NOMO-1 treated with dmso at 0.1 percent for 144 hours (cell line): Measurements from ENCODE around the gene GSTM1.
A peak's percentile ranks its signal among the peaks of the same experiment; 100 is the strongest.

Source experiments
- DNase-seq: peaks from one replicate; lab custom pipeline; 2025; ENCODE audit not compliant: unreplicated experiment; lab: John Stamatoyannopoulos, UW

The GSTM1 gene

DNA sequence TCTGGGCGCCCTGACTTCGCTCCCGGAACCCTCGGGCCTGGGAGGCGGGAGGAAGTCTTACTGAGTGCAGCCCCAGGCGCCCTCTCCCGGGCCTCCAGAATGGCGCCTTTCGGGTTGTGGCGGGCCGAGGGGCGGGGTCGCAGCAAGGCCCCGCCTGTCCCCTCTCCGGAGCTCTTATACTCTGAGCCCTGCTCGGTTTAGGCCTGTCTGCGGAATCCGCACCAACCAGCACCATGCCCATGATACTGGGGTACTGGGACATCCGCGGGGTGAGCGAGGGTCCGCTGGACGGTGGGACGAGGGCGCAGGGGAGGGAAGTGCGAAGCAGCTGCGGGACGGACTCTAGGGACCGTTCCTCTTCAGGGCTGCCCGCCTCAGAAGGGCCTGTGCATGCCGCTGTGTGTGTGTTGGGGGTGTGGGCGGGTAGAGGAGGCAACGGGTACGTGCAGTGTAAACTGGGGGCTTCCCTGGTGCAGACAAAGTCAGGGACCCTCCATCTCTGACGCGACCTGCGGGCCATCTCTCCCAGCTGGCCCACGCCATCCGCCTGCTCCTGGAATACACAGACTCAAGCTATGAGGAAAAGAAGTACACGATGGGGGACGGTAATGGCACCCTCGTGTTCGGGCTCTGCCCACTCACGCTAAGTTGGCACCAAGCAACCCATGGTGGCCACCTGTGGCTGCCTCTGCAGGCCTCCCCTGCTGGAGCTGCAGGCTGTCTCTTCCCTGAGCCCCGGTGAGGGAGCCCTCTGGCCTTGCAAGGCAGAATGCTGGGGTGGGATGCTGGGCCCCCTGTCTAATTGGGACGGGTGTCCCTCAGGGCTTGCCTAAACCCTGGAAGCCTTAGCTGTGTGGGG, at the start of gene GSTM1:
GSTM1 (plus strand) TSS at position 177 of the 859 bp plus-strand sequence; CDS start at position 234, 57 bp downstream.
- no peak for DNase-seq

DNA sequence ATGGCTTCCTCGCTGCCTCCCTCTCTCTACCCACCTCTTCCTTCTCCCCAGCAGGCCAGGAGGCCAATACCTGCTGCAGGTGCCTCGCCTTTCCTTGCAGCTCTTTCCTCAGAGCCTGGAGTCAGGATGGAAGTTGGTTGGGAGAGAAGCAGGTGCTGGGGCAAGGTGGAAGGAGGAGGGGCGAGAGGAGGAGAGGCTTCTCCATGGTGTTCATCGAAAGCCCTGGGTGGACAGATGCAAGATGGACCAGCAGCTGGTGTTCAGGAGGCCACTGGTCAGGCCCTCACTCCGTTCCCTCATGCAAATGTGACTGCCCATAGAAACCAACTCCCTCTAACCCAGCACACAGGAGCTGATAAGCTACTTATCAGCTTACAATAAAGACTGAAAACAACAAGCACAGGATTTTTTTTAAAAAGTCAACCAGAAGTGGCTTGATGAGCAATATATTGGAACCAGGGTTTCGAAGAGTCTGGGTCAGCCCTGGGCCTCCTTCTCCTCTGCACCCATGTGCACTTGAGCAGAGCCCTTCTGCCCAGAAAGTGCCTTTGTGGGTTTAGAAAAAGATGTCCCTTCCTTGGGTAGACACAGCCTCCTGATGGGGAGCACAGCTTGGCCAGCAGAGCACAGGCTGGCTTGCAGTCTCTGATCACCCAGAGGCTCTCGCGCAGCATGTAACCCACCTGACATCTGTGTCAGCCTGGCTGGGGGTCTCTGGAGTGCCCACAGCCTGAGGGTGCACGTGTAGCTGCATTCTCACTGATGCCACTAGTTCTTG, 48.4 kb upstream of the GSTM1 start:
- no peak for DNase-seq

- no peak for DNase-seq
Observed at GRCh38 chr1:109639841-109640184, 47.8 kb upstream of the GSTM1 start.

DNA sequence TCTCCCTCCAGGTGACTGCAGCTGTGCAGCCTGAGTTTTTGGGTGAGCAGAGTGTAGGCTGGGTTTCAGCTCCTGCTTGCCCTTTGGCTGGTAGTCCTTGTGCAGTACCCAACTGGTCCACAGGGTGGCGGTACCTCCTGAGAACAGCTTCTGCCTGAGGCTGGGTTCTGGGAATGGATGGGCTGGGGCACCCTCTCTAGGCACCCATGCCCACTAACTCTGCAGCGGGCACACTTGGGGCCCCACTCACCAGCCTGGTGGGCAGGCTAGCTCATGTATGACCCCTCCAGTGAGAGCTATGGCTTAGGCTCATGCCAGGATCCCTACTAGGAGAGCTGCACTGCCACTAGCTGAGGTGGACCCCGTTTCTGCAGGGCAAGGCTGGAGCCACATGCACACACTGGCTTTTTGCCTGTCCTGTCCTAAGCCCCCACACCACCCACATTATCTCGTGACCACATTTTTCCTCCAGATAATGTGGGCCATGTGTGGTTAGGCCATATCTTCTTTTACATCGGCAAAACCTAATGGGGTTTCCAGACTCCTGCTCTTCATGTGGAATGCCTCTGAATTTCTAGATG, 47.2 kb upstream of the GSTM1 start:
- DNase-seq, result peak; percentile 13

DNA sequence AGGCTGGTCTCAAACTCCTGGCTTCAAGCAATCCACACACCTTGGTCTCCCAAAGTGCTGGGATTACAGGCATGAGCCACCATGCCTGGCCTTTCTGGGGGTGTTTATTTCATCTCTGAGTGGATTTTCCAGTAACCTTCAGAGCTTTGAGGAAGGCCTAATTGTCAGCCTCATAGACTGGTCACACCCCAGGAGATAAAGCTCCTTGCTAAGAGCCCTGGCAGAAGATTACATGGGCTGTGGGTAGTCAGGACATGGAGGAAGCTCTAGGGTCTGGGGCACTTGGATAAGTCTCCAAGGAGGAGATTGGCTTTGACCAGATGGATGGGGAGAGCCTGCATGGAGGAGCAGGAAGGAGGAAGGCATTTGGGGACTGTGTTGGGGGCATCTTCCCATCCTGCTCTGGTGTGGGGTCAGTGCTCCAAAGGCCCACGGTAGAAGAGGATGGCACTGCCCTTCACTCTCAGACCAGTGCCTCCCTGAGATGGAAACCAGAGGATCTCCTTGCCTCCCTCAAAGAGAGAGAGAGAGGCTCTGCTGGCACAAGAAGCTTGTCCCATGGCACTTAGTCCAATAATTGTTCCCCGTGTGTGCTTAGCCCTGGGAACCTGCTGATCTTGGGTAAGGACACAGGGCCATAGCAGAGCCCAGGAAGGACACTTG, 46.4 kb upstream of the GSTM1 start:
- DNase-seq, result no peak

- DNase-seq, result no peak
Observed at GRCh38 chr1:109641861-109642260, 45.8 kb upstream of the GSTM1 start.

DNA sequence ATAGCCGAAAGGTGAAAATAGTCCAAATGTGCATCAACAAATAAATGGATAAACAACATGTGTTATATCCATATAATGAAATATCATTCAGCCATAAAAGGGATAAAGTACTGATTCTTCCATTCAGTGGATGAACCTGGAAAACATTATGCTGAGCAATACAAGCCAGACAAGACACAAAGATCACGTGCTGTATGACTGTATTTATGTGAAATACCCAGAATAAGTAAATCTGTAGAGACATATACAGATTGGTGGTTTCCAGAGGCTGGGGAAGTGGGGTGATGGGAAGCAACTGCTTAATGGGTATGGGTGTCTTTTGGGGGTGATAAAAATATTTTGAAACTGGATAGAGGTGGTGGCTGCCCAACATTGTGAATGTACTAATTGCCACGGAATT, 45.0 kb upstream of the GSTM1 start:
- DNase-seq, result no peak

GRCh38 chr1:109643385-109644230, 44.0 kb upstream of the GSTM1 start:
- peak; percentile 58 for DNase-seq

GRCh38 chr1:109644670-109645069, 42.9 kb upstream of the GSTM1 start:
- no peak for DNase-seq

DNA sequence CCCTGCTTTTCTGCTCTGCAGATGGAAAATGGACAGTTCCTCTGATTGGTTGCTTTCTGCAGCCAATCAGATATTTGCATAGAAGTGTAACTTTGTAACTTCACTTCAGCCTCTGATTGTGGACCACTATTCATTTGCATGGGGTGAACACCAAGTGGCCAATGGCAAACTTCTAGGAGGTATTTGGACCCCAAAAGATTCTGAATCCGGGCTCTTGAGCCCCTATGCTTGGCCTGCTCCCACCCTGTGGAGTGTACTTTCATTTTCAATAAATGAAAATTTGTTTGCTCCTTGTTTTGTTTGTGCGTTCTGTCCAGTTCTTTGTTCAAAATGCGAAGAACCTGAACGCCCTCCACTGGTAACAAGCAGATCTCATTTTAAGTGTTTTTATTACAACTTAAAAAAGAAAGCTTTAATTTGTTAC, 38.1 kb upstream of the GSTM1 start:
- no peak for DNase-seq

DNA sequence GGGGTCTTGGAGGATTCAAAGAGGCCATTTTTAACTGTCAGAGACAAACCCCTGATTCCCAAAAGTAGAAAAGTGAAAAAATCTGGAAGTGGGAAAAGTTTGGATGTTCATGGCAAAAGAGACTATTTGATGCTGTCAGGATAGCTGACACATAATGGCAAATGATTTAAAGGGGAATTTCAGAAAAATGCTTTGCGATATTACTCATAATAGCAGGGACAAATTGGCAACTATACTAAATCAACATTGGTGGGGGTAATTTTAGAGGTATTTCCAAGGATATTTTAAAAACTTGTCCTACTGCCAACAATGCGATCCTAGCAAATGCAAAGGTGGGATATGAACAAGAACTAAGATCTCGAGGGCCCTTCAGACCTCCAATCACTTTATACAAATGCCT, 37.0 kb upstream of the GSTM1 start:
- DNase-seq, result no peak

- DNase-seq, result no peak
Observed at GRCh38 chr1:109652402-109652801, 35.2 kb upstream of the GSTM1 start.

DNA sequence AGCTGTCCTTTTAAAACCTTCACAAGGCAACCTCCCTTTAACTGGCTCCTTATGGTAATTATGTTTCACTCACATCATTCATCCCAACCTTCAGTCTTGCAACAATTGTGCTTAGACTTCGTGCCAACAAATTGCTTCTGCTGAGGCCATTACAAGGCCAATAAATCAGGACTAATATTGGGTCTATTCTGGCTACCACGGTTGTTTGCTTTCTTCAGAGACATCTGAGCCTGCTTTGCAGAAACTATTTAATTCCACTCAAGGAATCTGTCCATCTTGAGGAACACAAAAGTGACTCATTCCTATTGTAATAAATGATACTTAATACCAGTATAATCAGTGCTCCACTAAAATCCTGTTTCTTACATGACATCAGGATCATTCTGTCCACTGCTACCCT, 34.3 kb upstream of the GSTM1 start:
- DNase-seq, result no peak

DNA sequence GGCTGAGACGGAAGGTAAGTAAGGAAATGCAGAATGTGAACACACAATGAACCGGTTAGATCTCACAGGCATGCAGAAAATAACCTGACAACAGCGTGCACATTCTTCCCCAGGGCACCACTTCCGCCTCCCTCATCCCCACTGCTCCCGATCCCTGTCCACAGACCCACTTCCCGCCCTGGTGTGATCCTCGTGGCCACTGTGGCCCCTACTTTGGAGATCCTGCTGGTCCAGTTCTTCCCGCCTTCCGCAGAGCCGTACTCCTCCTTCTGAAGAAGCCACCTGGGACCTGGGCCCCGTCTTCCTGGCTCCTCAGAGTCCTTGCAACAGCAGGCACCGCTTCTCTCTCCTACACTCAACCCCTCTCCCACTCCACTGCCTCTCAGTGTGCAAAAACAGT, 33.1 kb upstream of the GSTM1 start:
- DNase-seq, result no peak

DNA sequence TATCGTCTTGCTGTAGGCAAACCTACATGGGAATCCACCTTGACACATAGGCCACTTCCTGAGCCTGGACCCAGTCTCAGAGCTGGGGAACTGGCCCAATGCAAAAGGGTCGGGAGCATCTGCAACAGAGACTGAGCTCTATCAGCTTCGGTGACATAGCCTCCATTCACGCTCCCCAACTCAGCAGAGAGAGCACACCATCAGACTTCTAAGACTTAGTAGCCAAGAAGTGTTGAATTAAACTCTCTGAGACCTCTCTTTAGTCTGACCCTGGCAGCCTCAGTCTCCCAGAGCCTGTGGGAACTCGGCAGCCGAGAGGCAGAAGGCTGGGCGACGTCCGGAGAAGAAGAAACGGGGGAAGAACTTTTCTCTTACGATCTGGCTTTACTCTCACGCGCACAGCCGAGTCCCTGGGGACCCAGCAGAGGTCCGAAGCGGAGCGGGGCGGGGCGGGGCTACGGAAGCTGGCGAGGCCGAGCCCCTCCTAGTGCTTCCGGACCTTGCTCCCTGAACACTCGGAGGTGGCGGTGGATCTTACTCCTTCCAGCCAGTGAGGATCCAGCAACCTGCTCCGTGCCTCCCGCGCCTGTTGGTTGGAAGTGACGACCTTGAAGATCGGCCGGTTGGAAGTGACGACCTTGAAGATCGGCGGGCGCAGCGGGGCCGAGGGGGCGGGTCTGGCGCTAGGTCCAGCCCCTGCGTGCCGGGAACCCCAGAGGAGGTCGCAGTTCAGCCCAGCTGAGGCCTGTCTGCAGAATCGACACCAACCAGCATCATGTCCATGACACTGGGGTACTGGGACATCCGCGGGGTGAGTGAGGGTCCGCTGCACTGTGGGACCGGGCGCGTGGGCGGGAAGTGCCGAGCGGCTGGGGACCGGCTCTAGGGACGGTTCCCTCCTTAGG, 31.8 kb upstream of the GSTM1 start, which contains the start of gene GSTM4:
GSTM4 (plus strand) TSS at position 485 of the 905 bp plus-strand sequence; CDS start at position 776, 291 bp downstream.
- DNase-seq, result peak; percentile 68

DNA sequence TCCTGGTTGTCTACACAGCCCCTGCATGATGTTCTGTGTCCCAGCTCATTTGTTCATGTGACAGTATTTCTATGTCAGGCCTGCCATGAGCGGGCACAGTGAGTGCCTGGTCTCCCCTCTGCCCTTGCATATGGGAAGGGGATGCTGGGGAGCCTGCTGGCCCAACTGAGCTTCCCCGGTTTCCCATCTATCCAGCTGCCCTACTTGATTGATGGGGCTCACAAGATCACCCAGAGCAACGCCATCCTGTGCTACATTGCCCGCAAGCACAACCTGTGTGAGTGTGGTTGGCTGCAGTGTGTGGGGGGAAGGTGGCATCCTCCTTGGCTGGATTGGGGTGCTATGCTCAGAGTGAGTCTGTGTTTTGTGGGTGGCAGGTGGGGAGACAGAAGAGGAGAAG, 30.2 kb upstream of the GSTM1 start:
- no peak for DNase-seq

GRCh38 chr1:109657970-109658369, 29.6 kb upstream of the GSTM1 start:
- DNase-seq, result no peak

GRCh38 chr1:109658533-109659042, 29.0 kb upstream of the GSTM1 start:
- DNase-seq, result no peak

- DNase-seq, result no peak
Observed at GRCh38 chr1:109659145-109659544, 28.5 kb upstream of the GSTM1 start.
